ENCODE results near the gene CREB5. TPM values are rescaled to one million over a fixed set of nuclear protein-coding genes. Genes with fewer than 3 reads are reported as not detected.

The CREB5 gene
- total RNA-seq, 2 donors from 2014 or later, result 0.53 to 2.6 TPM

GRCh38 chr7:28395404-28395803 lies 16.9 kb upstream of the CREB5 start:
- WGBS, 2 experiments (ENCODE audit: insufficient coverage in 1 of 2, insufficient read length in 1 of 2), result 80 to 93% methylated on average over 3 of the region's 3 CpGs
- Mint-ChIP-seq H3K36me3 (ENCODE audit: low read depth) (no peaks in the 10 kb centered on the region), H3K9me3 (no peaks in the 10 kb centered on the region)

GRCh38 chr7:28395831-28396230 lies 16.5 kb upstream of the CREB5 start:
- Mint-ChIP-seq H3K4me3 (no peak overlapping the region), H3K4me1 (no peaks in the 10 kb centered on the region), H3K36me3 (ENCODE audit: low read depth) (no peaks in the 10 kb centered on the region), H3K9me3 (no peaks in the 10 kb centered on the region), H3K27ac (no peak overlapping the region), H3K27me3 (ENCODE audit: insufficient read depth) (peaks cover 3% of the 10 kb centered on the region)
- TF ChIP-seq CTCF (conservative IDR thresholded peaks at IDR 0.05), result no peak
- no peaks in the 10 kb centered on the region for H3K9me3 ChIP-seq (ENCODE audit: control insufficient read depth, low read length)
- no peak overlapping the region for H3K4me3 ChIP-seq (ENCODE audit: low read length)
- H3K27me3 ChIP-seq (ENCODE audit: control insufficient read depth, insufficient read depth, low read length, poor library complexity, severe bottlenecking), result peaks cover 12% of the 10 kb centered on the region
- 83 to 84% methylated on average over 2 of the region's 2 CpGs for WGBS, 2 experiments (ENCODE audit: insufficient coverage in 1 of 2, insufficient read length in 1 of 2)
- no peaks in the 10 kb centered on the region for H3K4me1 ChIP-seq (ENCODE audit: control insufficient read depth, insufficient read depth, low read length)
- H3K36me3 ChIP-seq (ENCODE audit: control insufficient read depth, insufficient read depth, low read length), result no peaks in the 10 kb centered on the region
- H3K27ac ChIP-seq (ENCODE audit: low read depth, low read length), result no peak overlapping the region
- DNase-seq, result no peak
- no peak overlapping the region for H3K9ac ChIP-seq (ENCODE audit: extremely low read depth, low read length, poor library complexity, severe bottlenecking)

More at GRCh38 chr7:28395404-28395803, 16.9 kb upstream of the CREB5 start:
- Histone ChIP-seq H3K27ac (ENCODE audit: low read depth, low read length) (no peak overlapping the region), H3K9me3 (ENCODE audit: control insufficient read depth, low read length) (no peaks in the 10 kb centered on the region), H3K27me3 (ENCODE audit: control insufficient read depth, insufficient read depth, low read length, poor library complexity, severe bottlenecking) (peaks cover 10% of the 10 kb centered on the region), H3K4me3 (ENCODE audit: low read length) (no peak overlapping the region), H3K9ac (ENCODE audit: extremely low read depth, low read length, poor library complexity, severe bottlenecking) (no peak overlapping the region), H3K4me1 (ENCODE audit: control insufficient read depth, insufficient read depth, low read length) (no peaks in the 10 kb centered on the region), H3K36me3 (ENCODE audit: control insufficient read depth, insufficient read depth, low read length) (no peaks in the 10 kb centered on the region)
- TF ChIP-seq CTCF (conservative IDR thresholded peaks at IDR 0.05), result no peak
- DNase-seq, result no peak
- peaks cover 3% of the 10 kb centered on the region for H3K27me3 Mint-ChIP-seq (ENCODE audit: insufficient read depth)
- H3K4me1 Mint-ChIP-seq, result no peaks in the 10 kb centered on the region
- no peak overlapping the region for H3K4me3 Mint-ChIP-seq
- no peak overlapping the region for H3K27ac Mint-ChIP-seq

- Histone ChIP-seq H3K27me3 (ENCODE audit: control insufficient read depth, insufficient read depth, low read length, poor library complexity, severe bottlenecking) (peaks cover 12% of the 10 kb centered on the region), H3K4me1 (ENCODE audit: control insufficient read depth, insufficient read depth, low read length) (no peaks in the 10 kb centered on the region), H3K4me3 (ENCODE audit: low read length) (no peak overlapping the region), H3K27ac (ENCODE audit: low read depth, low read length) (no peak overlapping the region), H3K9me3 (ENCODE audit: control insufficient read depth, low read length) (no peaks in the 10 kb centered on the region), H3K36me3 (ENCODE audit: control insufficient read depth, insufficient read depth, low read length) (no peaks in the 10 kb centered on the region), H3K9ac (ENCODE audit: extremely low read depth, low read length, poor library complexity, severe bottlenecking) (no peak overlapping the region)
- H3K27ac Mint-ChIP-seq, result no peak overlapping the region
- WGBS, 2 experiments (ENCODE audit: insufficient coverage in 1 of 2, insufficient read length in 1 of 2), result 85 to 94% methylated on average over 2 of the region's 2 CpGs
- TF ChIP-seq CTCF (conservative IDR thresholded peaks at IDR 0.05), result no peak
- H3K27me3 Mint-ChIP-seq (ENCODE audit: insufficient read depth), result peaks cover 4% of the 10 kb centered on the region
- DNase-seq, result no peak
- no peak overlapping the region for H3K4me3 Mint-ChIP-seq
- H3K36me3 Mint-ChIP-seq (ENCODE audit: low read depth), result no peaks in the 10 kb centered on the region
- H3K9me3 Mint-ChIP-seq, result no peaks in the 10 kb centered on the region
- no peaks in the 10 kb centered on the region for H3K4me1 Mint-ChIP-seq
Measured at GRCh38 chr7:28397141-28397540, 15.2 kb upstream of the CREB5 start.
